GM12865 (cell line): ENCODE measurements around the gene SPATC1L.
A peak's percentile ranks its signal among the peaks of the same experiment; 100 is the strongest.

Experiments
- DNase-seq: peaks from one replicate; pipeline ENCODE4 v3.0.0; 2010; ENCODE audit warnings: low read depth
- H3K4me3 ChIP-seq: 2 replicates; pipeline ENCODE4 v1.5.1; 2011; ENCODE audit warnings: mild to moderate bottlenecking, low read depth, low read length, control low read depth
- TF ChIP-seq, protein P1 (sequence below): IDR thresholded peaks from 2 replicates; pipeline ENCODE4 v1.5.1; 2011; ENCODE audit warnings: low read length, control low read depth, low read depth, inconsistent platforms; ENCODE audit not compliant: insufficient read depth; ENCODE audit errors: missing control alignments

SPATC1L gene

DNA sequence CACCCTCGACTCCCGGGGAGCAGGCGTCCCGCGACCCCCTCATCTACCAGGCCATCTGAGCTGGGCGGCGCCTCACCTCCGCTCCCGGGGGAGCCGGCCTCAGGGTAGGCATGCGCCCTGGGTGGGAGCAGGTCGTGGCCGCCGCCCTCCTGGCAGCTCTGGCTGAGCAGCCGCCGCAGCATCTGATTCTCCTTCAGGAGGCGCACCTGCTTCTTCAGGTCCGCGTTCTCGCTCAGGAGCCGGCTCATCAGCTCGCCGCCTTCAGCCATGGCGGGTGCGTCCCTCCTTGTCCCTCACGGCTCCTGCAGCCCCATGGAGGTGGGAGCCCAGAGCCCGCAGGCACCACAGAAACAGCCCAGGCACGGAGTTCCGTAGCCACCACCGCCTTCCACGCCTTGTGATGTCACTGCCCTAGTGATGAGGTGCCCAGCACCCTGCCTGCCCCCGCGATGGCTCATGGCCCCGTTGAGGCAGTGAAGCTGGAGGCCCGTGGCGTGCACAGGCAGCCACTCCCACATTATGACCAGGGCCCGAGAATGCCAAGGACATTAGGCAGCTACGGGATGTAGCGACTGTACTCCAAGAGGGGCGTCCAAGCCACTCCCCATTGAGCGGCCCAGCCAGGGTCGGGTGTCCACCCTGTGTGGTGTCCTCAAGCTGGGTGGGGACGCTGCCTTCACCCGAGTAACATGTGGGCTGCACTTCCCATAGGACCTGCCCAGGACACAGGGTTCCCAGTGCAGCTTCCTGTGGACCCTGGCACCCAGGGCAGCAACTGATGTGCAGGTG is 1.5 kb downstream of the SPATC1L start:
- peak overlapping the region; percentile 25; the same call in 1 of the 2 replicates for H3K4me3 ChIP-seq
- DNase-seq = no peak
- TF ChIP-seq, protein P1, sequence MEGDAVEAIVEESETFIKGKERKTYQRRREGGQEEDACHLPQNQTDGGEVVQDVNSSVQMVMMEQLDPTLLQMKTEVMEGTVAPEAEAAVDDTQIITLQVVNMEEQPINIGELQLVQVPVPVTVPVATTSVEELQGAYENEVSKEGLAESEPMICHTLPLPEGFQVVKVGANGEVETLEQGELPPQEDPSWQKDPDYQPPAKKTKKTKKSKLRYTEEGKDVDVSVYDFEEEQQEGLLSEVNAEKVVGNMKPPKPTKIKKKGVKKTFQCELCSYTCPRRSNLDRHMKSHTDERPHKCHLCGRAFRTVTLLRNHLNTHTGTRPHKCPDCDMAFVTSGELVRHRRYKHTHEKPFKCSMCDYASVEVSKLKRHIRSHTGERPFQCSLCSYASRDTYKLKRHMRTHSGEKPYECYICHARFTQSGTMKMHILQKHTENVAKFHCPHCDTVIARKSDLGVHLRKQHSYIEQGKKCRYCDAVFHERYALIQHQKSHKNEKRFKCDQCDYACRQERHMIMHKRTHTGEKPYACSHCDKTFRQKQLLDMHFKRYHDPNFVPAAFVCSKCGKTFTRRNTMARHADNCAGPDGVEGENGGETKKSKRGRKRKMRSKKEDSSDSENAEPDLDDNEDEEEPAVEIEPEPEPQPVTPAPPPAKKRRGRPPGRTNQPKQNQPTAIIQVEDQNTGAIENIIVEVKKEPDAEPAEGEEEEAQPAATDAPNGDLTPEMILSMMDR = no peak

DNA sequence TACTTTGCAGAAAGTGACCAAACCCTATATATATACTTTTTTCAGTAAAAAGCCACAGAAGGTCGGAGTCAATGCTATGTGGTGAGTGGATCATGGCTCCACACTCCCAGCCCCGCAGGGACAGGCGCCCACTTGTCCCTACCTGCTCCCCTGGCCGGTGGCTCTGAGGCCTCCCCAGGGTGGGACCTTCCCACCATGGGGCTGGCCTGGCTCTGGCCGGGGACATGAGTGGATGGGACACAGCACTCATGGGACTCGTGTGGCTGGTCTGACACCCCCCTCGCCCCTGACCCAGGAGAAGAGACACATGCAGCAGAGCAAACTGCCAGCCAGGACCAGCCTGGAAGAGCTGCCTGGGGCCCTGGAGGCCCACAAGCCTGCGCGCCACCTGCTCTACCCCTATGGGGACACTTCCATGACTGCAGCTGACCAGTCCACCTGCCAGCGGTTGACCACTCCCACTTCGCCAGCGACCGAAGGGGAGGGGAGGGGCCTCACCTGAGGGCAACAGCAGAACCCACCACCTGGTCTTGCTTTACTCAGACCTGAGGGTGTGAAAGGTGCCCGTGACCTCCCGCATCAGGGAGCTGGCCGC is 2.2 kb downstream of the SPATC1L start:
- DNase-seq = no peak
- H3K4me3 ChIP-seq = no peak overlapping the region
- TF ChIP-seq, protein P1 = no peak

DNA sequence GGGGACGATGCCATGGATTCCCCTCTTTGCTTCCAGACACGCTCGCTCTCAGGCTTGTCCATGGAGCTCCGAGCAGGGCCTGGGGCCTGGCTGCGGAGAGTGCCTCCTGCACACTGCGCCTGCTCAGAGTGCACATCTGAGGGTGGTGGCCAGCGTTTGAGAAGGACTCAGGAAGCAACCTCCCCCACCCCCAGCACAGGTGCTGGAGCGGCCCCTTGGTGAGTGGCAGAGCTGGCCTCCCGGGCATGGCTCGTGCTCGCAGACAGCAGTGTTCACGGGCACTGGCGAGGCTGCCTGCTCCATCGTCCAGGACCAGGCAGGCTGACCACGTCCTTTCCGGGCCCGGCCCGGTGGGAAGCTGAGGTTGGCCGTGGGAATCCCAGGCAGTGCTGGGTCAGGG is 2.8 kb downstream of the SPATC1L start:
- no peak for DNase-seq
- H3K4me3 ChIP-seq = no peak overlapping the region
- TF ChIP-seq, protein P1 = no peak

DNA sequence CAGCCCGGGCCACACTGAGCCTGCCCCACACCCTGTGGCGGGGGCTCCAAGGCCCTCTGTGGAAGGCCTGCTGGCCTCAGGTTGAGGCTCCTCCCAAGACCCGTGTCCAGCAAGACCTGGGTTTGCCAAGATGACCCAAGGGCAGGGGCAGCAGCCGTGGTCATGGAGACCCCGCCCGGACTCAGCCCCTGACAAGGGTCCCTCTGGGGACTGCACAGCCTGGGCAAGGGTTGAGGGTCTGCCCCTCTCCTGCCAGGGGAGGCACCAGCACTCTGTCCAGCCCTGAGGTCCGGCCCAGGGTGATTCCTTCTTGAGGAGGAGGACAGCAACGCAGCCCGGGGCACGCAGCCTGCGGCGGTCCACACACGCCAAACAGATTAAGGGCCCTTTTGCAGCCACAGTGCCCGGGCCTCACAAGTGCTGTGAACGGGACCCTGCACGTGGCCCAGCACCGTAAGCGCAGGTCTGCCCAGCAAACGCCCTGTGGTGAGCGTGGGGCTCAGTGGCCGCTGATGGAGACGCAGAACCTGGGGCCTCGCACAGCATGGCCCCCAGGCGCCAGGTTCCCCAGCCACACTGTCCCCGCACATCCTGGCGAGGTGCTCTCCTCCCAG is 3.4 kb downstream of the SPATC1L start:
- no peak for DNase-seq
- H3K4me3 ChIP-seq = no peak overlapping the region
- TF ChIP-seq, protein P1 = no peak

DNA sequence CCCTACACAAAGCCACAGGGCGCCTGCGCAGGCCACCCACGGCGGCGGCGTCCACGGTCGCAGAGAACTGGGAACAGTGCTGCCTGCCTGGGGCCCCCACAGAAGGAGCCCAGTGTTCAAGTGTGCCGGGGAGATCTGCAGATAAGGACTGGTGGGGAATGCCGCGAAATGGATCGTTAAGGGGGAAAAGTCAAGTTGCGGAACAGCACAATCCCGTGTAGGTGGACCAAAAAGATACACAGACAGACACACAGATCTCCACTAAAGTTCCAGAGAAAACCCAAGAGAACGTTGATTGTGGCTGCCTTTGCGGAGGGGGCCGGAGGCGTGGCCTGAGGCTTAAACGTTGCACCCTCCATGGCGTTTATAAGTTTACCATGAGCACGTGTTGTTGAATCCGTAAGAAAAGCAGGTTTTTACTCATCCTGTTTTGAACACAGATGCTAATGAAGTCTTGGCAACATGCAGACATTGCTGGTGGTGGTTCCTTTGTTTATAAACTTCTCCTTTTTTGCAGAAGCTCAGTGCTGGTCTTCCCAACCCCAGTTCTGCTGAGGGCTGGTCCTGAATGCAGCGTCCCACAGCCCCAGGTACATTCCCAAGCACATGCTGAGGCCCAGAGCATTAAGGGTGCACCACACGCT is 4.1 kb downstream of the SPATC1L start:
- DNase-seq = no peak
- no peak overlapping the region for H3K4me3 ChIP-seq
- TF ChIP-seq, protein P1 = no peak

DNA sequence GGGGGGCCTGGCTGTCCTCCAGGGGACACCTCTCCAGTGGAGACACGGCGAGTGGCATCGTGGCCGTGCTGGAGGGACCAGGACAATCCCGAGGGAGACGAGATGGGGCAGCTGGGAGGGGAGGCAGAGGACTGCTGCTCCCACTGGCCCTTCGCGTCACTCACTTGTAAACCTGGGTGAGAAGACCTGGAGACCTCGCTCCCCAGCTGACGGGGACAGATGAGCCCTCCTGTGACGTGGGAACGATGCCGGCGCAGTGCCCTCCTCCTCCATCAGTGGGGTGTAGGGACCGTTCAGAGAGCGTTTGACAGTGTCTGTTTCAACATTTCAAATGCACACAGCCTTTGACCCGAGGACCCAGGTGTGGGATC is 4.6 kb downstream of the SPATC1L start:
- no peak overlapping the region for H3K4me3 ChIP-seq
- TF ChIP-seq, protein P1 = no peak
- DNase-seq = no peak
